HCT116 (cell line): ENCODE data around the gene SLC9A9. TPM values are rescaled to one million over a fixed set of nuclear protein-coding genes. Genes with fewer than 3 reads are reported as not detected.

Source experiments
- ATAC-seq: fragments of 200-7000 bp; cut with Tn5 transposase; 2 replicates; pipeline ENCODE4 v1.9.1; 2020; ENCODE audit warnings: mild to moderate bottlenecking, moderate library complexity
- BruUV-seq: library from RNA; stranded (reverse); fragments of 400-500 nt; replicated peaks from 2 replicates; lab custom pipeline; 2021; lab: Mats Ljungman, UMichigan
- CTCF ChIA-PET: fragments of 300-600 bp; sonication (Branson Sonifier 250); formaldehyde crosslinking; loops from one replicate; lab custom pipeline; 2021; ENCODE audit warnings: antibody characterized with exemption; lab: Charles Lee
- POLR2A ChIA-PET: fragments of 300-600, 350-600 bp; sonication (Branson Sonifier 250); formaldehyde crosslinking; loops from one replicate; lab custom pipeline; 2021; ENCODE audit warnings: antibody characterized with exemption; lab: Charles Lee
- RAD21 ChIA-PET, 2 experiments: fragments of 300-600 bp; sonication (Branson Sonifier 250); formaldehyde crosslinking; loops; one replicate each; lab custom pipeline; 2023; ENCODE audit warnings: low total read pairs in 2 of 2; ENCODE audit not compliant: uncharacterized antibody in 2 of 2, unreplicated experiment in 2 of 2, low non-redundant PET in 1 of 2; lab: Charles Lee
- DNase-seq: peaks from one replicate; pipeline ENCODE4 v3.0.0-alpha.2; 2010; ENCODE audit warnings: low read depth, low spot score
- H2AFZ ChIP-seq: fragments of 200-600 bp; shearing (Covaris generic), sonication (generic); 2 replicates; pipeline ENCODE4 v1.6.1; 2017; ENCODE audit warnings: low read depth, mixed run types, mixed read lengths, antibody characterized with exemption, low read length; ENCODE audit not compliant: poor library complexity, severe bottlenecking
- H3K27ac ChIP-seq: 2 replicates; pipeline ENCODE4 v1.5.1; 2012; ENCODE audit warnings: low read depth, low read length
- H3K27me3 ChIP-seq: fragments of 200-600 bp; sonication (generic); 2 replicates; pipeline ENCODE4 v1.6.1; 2016; ENCODE audit warnings: mixed run types, low read length, mixed read lengths; ENCODE audit not compliant: insufficient read depth
- H3K36me3 ChIP-seq, 2 experiments: fragments of 200-500 bp in 1 of 2; fragments of 200-600 bp in 1 of 2; sonication (Bioruptor generic) in 1 of 2; sonication (generic) in 1 of 2; 2 replicates each; pipeline versions ENCODE4 v1.5.1 to v1.6.1; 2014 to 2016; ENCODE audit warnings: low read length in 2 of 2, inconsistent platforms in 1 of 2, mixed read lengths in 1 of 2, mixed run types in 1 of 2; ENCODE audit not compliant: insufficient read depth in 2 of 2, control insufficient read depth in 1 of 2
- H3K4me1 ChIP-seq, 2 experiments: fragments of 200-600 bp in 1 of 2; sonication (generic) in 1 of 2; 2 replicates each; pipeline versions ENCODE4 v1.5.1 to v1.6.1; 2012 to 2017; ENCODE audit warnings: low read length in 2 of 2, inconsistent platforms in 1 of 2, mild to moderate bottlenecking in 1 of 2, mixed read lengths in 1 of 2, mixed run types in 1 of 2, moderate library complexity in 1 of 2; ENCODE audit not compliant: insufficient read depth in 2 of 2, control insufficient read depth in 1 of 2
- H3K4me2 ChIP-seq: fragments of 200-600 bp; sonication (generic); 2 replicates; pipeline ENCODE4 v1.6.1; 2017; ENCODE audit warnings: mixed run types, low read length, mixed read lengths
- H3K4me3 ChIP-seq, 2 experiments: fragments of 200-600 bp in 1 of 2; sonication (generic) in 1 of 2; replicated peaks in 1 of 2; 2 replicates each; pipeline ENCODE4 v1.5.1; 2011 to 2016; ENCODE audit warnings: low read length in 2 of 2, control low read depth in 1 of 2, low read depth in 1 of 2, mild to moderate bottlenecking in 1 of 2, mixed read lengths in 1 of 2, mixed run types in 1 of 2
- H3K79me2 ChIP-seq: fragments of 200-600 bp; sonication (generic); 2 replicates; pipeline ENCODE4 v1.6.1; 2017; ENCODE audit warnings: mild to moderate bottlenecking, mixed run types, low read length, moderate library complexity, mixed read lengths; ENCODE audit not compliant: insufficient read depth
- H3K9ac ChIP-seq: fragments of 200-600 bp; sonication (generic); 2 replicates; pipeline ENCODE4 v1.6.1; 2016; ENCODE audit warnings: low read length, mixed read lengths
- H3K9me2 ChIP-seq: fragments of 200-600 bp; sonication (generic), shearing (Covaris generic); 2 replicates; pipeline ENCODE4 v1.6.1; 2017; ENCODE audit warnings: mixed run types, mild to moderate bottlenecking, moderate library complexity; ENCODE audit not compliant: insufficient read depth
- H3K9me3 ChIP-seq, 2 experiments: fragments of 200-500 bp in 1 of 2; fragments of 200-600 bp in 1 of 2; sonication (Bioruptor generic) in 1 of 2; sonication (generic) in 1 of 2; 2 replicates each; pipeline ENCODE4 v1.6.1; 2014 to 2017; ENCODE audit warnings: low read length in 2 of 2, mixed read lengths in 2 of 2, inconsistent platforms in 1 of 2, low read depth in 1 of 2, mild to moderate bottlenecking in 1 of 2, mixed run types in 1 of 2, moderate library complexity in 1 of 2; ENCODE audit not compliant: control insufficient read depth in 1 of 2, insufficient read depth in 1 of 2
- H4K20me1 ChIP-seq: fragments of 200-600 bp; sonication (generic), shearing (Covaris generic); 2 replicates; pipeline ENCODE4 v1.6.1; 2017; ENCODE audit warnings: mixed run types, mild to moderate bottlenecking, moderate library complexity; ENCODE audit not compliant: insufficient read depth
- ATF3 ChIP-seq: IDR thresholded peaks from 2 replicates; pipeline ENCODE4 v1.6.1; 2012
- EGR1 ChIP-seq: IDR thresholded peaks from 2 replicates; pipeline ENCODE4 v1.6.1; 2012; ENCODE audit warnings: low read depth
- EZH2 ChIP-seq: fragments of 200-600 bp; sonication (generic); IDR thresholded peaks from 2 replicates; pipeline ENCODE4 v1.6.1; 2017; ENCODE audit warnings: antibody characterized with exemption, mixed run types
- EZH2phosphoT487 ChIP-seq: fragments of 200-600 bp; IDR thresholded peaks from 2 replicates; pipeline ENCODE4 v1.6.1; 2018; ENCODE audit warnings: antibody characterized with exemption, borderline replicate concordance
- JUND ChIP-seq: IDR thresholded peaks from 2 replicates; pipeline ENCODE4 v1.6.1; 2012
- MAX ChIP-seq: IDR thresholded peaks from 2 replicates; pipeline ENCODE4 v1.6.1; 2012
- POLR2A ChIP-seq: IDR thresholded peaks from 2 replicates; pipeline ENCODE4 v1.7.0; 2011; ENCODE audit warnings: borderline replicate concordance; ENCODE audit not compliant: insufficient read depth, insufficient read length; ENCODE audit errors: extremely low read depth
- RAD21 ChIP-seq: IDR thresholded peaks from 2 replicates; pipeline ENCODE4 v1.6.1; 2012; ENCODE audit warnings: low read depth, mild to moderate bottlenecking
- REST ChIP-seq: IDR thresholded peaks from 2 replicates; pipeline ENCODE4 v1.6.1; 2012; ENCODE audit warnings: low read depth
- TCF7L2 ChIP-seq: IDR thresholded peaks from 2 replicates; pipeline ENCODE4 v1.7.0; 2011; ENCODE audit warnings: borderline replicate concordance, inconsistent platforms; ENCODE audit not compliant: insufficient read depth, insufficient read length; ENCODE audit errors: extremely low read depth
- ZNF274 ChIP-seq: fragments of 200-500 bp; sonication (Bioruptor generic); IDR thresholded peaks from 2 replicates; pipeline ENCODE4 v1.6.1; 2014; ENCODE audit warnings: mild to moderate bottlenecking, low read depth, low read length, inconsistent platforms
- intact Hi-C: fragments of 100-400 bp; cut with micrococcal nuclease; formaldehyde crosslinking; loops from 2 replicates; pipeline ENCODE4 v1.10.0; 2022
- total RNA-seq: library from RNA; stranded (reverse); gene quantifications from one replicate; pipeline ENCODE4 v1.2.1, GENCODE V29; 2021; ENCODE audit not compliant: unreplicated experiment

SLC9A9 gene
- total RNA-seq, 1 experiment from 2014 or later, result 0.20 TPM

GRCh38 chr3:143586576-143586975, 261.7 kb downstream of the SLC9A9 start:
- Histone ChIP-seq H3K9me3 (no peaks in the 10 kb centered on the region), H3K9ac (no peak overlapping the region), H3K4me3 (no peak overlapping the region), H3K4me2 (no peak overlapping the region)
- DNase-seq, result no peak
- intact Hi-C loops, result no loop called here
- no TSS peak for BruUV-seq
- POLR2A ChIA-PET, result no interaction called here
- RAD21 ChIA-PET, result no interaction called here
- TF ChIP-seq RAD21 (no peak), POLR2A (no peak), TCF7L2 (no peak), JUND (no peak), REST (no peak), EZH2 (no peak), ZNF274 (no peak), ATF3 (no peak), EGR1 (no peak), MAX (no peak), EZH2phosphoT487 (no peak)
- TF ChIP-seq, all 23 proteins: peak for 0
- Histone ChIP-seq H3K36me3 (no peaks in the 10 kb centered on the region), H3K27me3 (no peaks in the 10 kb centered on the region), H3K27ac (no peak overlapping the region), H3K9me2 (no peaks in the 10 kb centered on the region), H2AFZ (no peak overlapping the region), H4K20me1 (no peaks in the 10 kb centered on the region), H3K4me1 (no peaks in the 10 kb centered on the region), H3K79me2 (no peaks in the 10 kb centered on the region)
- CTCF ChIA-PET, result no interaction called here
- ATAC-seq, result no peak
